AG10803 (cell line): ENCODE data around the gene TEX53.

Experiments used
- DNase-seq: peaks from one replicate; pipeline ENCODE4 v3.0.0; 2010; ENCODE audit warnings: low read depth
- H3K4me3 ChIP-seq: 2 replicates; pipeline ENCODE4 v1.5.1; 2011; ENCODE audit warnings: mild to moderate bottlenecking, low read length, control low read depth
- CTCF ChIP-seq: conservative IDR thresholded peaks from 2 replicates; pipeline ENCODE4 v1.5.1; 2011; ENCODE audit warnings: mild to moderate bottlenecking, low read length, control low read depth, inconsistent platforms

Gene TEX53

GRCh38 chr9:114655689-114656088 lies 1.9 kb downstream of the TEX53 start:
- no peak for TF ChIP-seq CTCF
- DNase-seq, result peak; percentile 85
- H3K4me3 ChIP-seq, result no peak overlapping the region

- TF ChIP-seq CTCF, result peak; percentile 99
- peak; percentile 78 for DNase-seq
- H3K4me3 ChIP-seq, result no peak overlapping the region
These were observed 3.9 kb downstream of the TEX53 start for GRCh38 chr9:114653556-114654159.

- peak; percentile 61 for DNase-seq
- TF ChIP-seq CTCF, result no peak
- H3K4me3 ChIP-seq, result no peak overlapping the region
These were observed 4.6 kb downstream of the TEX53 start for GRCh38 chr9:114652776-114653555.

GRCh38 chr9:114643896-114644295 lies 13.7 kb downstream of the TEX53 start:
- H3K4me3 ChIP-seq, result no peak overlapping the region
- TF ChIP-seq CTCF, result no peak
- peak; percentile 32 for DNase-seq

GRCh38 chr9:114643001-114643400 lies 14.6 kb downstream of the TEX53 start:
- TF ChIP-seq CTCF, result no peak
- H3K4me3 ChIP-seq, result no peak overlapping the region
- no peak for DNase-seq

- DNase-seq, result no peak
- no peak overlapping the region for H3K4me3 ChIP-seq
- no peak for TF ChIP-seq CTCF
These were observed 15.6 kb downstream of the TEX53 start for GRCh38 chr9:114641967-114642366.

GRCh38 chr9:114638404-114638803 lies 19.2 kb downstream of the TEX53 start:
- no peak for TF ChIP-seq CTCF
- H3K4me3 ChIP-seq, result no peak overlapping the region
- no peak for DNase-seq
